T-helper 1 cell (primary cell): ENCODE measurements around the gene PBRM1.

Experiments used
- DNase-seq, 5 donors: peaks; one replicate each; pipeline ENCODE4 v3.0.0-alpha.2; 2012 to 2020

The PBRM1 gene

DNA sequence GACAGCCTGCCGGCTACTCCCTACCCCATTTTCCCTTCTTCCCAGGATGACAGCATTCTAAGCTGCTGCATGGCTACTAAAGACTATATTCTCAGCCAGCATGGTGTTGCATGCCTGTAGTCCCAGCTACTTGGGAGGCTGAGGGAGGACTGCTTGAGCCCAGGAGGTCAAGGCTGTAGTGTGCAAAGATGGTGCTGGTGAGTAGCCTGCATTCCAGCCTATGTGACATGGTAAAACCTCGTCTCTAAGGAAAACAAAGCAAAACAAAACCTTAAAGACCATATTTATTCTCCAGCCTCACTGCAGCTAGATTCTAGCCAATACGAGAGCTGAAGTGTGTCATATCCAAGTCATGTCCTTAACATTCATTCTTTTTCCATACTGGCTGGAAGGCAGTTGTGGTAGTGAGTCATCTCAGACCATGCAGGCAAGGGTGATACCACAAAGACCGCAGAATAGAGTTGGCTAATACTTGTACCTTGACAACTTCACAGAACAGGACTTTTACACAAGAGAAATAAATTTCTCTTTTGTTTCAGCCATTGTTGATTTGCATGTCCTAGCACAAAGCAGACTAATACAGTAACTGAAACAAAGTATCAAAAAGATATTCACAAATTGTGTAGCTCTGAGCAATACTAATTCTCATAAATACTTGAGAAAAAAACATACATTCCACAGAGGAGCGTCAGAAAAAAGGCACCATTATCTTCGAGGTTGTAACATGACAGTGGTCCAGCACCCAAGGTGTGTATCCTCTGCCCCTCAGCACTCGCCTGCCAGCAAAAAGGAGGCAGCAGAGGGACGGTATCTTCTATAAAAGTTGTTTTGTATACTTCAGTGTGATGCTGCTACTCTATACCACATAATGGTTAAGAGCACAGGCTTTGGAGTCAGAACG lies 14.8 kb downstream of the PBRM1 start:
- peak in 1 of 5 donors; percentile 83 for DNase-seq

DNA sequence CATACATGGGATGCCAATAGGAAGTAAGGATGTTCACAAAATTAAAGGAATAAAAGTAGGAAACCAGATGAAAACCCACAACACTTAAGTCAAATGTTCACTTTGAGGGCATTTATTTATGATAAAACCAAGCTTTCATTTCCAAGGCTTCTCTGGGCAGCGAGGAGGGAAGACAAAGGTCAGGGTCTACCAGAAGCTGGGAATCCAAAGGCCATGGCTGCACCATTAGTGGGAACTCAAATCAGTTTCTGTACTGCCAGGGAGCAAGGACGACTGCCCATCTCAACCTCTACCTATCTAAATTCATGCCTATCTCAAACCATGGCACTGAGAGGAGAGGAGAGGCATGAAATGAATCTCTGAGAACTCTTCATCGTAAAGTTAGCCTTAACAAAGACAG lies 22.6 kb downstream of the PBRM1 start:
- DNase-seq = no peak

DNA sequence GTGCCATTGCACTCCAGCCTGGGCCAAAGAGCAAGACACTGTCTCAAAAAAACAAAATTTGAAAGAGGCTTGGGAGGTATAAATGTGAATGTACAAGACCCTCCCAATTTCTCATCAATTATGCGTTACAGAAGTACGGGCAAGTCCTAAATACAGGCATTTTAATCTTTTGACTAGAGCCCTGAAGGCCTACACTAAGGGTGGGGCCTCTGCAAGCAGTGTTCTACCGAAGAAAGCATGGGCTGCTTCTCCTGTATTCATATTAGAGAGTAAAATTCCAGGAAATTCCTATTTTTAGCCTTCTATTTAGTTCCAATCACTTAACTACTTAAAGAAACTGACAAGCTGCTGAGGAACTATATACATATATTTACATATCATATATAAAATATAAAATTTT lies 25.7 kb downstream of the PBRM1 start:
- no peak for DNase-seq

DNA sequence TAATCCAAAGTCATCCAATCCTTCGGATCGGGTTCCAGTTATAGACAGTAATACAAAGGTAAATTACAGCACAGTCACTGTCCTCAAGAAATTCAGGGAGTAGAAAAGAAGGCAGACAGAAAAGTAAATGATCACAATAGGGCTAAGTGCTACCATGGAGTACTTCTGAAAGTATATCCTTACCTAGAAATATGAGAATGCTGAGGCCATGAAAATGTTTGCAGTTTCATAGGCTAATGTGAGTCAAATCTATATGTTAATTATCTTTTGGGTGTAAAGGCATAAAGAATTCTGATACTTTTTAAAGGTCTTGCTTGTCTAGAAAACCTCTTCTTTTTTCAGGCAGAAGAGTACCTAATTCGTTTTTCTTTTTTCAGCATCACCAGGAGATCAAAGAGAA lies 29.8 kb downstream of the PBRM1 start:
- DNase-seq = no peak

DNA sequence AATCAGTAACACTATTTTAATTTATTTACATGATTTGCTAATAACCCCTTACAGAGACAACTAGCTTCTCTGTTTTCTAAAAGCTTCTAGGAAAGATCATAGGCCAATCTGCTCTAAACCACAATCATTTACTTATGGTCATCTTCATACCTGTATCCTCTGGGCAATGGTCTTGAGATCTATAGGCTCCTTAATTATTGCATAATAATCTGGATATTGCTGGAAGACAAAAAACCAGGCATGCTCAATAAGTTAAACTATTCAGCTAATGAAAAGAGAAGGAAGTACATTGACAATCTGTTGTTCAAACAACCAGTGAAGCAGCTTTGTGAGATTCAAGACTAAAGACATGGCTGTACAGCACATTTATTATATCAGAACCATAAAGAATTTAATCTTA lies 34.1 kb downstream of the PBRM1 start:
- no peak for DNase-seq

DNA sequence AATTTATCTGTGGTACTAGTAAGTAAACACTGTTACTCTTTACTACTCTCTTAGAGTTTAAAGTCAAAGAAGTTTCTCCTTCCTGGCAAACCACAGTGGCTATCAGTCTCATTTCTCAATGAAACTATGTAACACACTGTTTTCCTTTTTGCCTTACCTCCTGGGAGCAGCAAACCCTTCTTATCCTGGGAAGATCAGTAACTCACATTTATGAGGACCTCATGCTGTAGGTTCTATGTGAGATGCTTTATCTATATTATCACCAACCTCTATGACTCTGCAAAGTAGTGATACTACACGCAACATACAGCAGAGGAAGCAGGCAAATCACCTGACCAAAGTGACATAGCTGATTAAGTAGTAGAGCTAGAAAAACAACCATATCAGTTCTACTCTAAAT lies 35.3 kb downstream of the PBRM1 start:
- no peak for DNase-seq

DNA sequence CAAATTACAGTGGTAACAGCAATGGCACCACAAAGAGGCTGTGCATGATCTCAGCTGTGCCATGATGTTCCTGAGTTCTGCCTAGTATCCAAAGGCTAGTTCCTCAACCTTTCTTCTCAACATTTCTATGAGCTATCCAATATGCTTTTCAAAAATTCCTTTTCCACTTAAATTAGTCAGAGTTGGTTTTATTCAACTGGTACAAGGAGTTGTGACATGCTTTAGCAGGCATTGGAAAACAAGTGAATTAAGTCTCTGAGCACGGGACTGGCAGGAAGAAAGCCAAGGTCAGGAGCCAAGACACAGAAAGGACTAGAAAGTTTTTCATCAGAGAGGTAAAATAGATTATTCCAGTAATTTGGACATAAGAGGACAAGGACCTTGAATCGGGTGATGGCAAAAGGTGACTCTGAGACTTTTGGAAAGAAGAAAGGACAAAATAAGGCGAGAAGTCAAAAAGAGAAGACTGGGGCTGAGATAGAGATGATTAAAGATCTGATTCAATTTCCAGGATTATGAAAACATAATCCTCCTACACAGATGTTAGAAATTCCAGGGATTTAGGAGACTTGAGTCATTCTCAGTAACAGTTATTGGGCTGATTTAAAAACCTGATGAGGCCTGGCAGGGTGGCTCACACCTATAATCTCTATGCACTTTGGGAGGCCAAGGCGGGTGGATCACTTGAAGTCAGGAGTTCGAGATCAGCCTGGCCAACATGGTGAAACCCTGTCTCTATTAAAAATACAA lies 36.1 kb downstream of the PBRM1 start:
- DNase-seq = no peak

DNA sequence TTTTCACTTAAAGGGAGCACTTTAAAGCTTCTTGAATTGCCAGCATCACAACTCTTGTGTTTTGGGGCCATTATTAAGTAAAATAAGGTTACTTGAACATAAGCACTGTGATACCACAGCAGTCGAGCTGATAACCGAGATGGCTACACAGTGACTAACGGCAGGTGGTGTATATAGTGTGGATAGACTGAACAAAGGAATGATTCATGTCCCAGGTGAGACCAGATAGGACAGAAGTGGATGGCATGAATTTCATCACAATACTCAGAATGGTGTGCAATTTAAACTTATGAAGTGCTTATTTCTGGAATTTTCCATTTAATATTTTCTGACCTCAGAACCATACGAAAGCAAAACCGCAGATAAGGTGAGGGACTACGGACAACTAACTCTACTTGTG lies 40.2 kb downstream of the PBRM1 start:
- no peak for DNase-seq

DNA sequence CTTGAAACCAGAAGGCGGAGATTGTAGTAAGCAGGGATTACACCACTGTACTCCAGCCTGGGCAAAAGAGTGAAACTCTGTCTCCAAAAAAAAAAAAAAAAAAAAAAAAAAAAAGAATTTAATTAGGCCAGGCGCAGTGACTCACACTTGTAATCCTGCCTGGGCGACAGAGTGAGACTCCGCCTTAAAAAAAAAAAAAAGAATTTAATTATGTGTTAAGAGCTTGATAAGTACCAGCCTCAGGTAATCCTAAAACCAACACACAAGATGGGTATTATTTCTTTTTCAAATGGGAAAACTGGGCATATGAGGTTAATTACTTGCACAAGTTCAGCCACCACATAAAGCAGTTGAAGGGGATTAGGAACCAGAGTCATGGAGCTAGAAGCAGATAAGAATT lies 49.0 kb downstream of the PBRM1 start:
- DNase-seq = no peak

DNA sequence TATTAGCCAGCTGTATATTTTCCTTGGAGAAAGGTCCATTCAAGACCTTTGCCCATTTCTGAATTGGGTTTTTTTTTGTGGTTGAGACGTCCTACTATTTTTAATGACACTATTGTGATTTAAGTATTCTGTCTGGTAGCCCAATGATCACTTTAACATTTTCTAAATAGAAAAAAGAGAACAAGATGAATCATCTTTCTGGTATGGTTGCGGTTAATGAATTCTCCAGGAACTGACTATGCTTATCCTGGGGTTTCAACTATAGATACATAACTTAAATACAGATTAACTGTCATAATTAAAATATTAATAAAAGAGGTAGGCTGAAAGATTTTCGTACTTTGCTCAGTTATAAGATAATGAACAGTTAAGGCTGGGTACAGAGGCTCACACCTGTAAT lies 51.9 kb downstream of the PBRM1 start:
- no peak for DNase-seq

DNA sequence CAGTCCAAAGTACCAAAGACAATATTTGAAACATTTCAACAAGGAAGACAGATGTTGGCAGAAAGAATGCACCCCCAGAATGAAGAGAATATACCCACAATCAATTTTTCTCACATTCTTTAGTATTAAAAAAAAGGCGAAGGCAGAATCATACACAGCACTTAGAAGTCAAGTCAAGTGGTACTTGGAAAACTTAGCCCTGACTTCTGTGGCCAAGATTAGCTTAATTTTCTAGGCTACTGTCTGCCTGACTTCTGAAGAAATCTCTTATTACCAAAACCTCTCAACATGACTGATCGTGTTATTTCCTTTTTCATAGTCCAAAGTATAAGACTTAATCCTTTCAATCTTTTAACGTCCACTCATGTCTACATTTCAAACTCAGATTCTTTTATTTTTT lies 60.7 kb downstream of the PBRM1 start:
- no peak for DNase-seq

DNA sequence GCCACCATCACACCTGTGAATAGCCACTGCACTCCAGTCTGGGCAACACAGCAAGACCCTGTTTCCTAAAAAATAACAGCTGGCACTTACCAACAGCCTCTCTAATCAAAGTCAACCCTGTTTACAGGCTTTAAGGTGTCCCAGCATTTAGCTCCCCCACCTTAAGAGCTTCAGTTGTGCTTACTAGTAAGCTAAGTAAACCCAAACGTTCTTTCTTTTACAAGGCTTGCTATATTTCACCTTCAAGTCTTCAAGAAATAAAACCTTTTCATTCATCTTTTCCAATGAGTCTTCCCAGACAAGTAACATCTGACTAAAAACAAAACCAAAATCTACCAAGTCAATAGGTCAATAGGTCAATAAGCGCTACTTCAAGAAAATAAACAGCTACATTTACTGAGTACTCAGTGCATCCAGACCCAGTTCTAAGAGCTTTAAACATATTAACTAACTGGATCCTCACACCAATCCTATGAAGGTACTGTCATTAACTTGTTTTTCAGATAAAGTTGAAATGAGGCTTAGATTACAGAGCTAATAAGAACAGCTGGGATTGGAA lies 62.4 kb downstream of the PBRM1 start:
- DNase-seq = no peak

DNA sequence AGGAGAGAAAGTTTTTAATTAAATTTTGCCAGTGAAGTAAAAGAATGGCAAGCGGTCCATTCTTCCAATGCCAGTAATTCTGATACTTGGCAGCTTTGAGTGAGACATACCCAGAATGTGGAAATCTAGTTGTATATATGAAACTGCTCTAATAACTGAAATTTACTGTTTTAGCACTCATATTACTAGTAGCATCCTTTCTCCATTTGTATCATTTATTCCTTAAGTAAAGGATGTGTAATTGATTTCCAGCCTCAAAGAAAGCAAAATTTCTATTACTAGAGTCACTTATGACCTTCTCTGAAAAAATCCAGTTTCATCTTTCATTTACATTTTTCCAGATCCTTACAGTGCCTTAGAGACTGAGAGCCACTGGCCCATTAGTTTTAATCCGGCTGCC lies 65.1 kb downstream of the PBRM1 start:
- DNase-seq = no peak

DNA sequence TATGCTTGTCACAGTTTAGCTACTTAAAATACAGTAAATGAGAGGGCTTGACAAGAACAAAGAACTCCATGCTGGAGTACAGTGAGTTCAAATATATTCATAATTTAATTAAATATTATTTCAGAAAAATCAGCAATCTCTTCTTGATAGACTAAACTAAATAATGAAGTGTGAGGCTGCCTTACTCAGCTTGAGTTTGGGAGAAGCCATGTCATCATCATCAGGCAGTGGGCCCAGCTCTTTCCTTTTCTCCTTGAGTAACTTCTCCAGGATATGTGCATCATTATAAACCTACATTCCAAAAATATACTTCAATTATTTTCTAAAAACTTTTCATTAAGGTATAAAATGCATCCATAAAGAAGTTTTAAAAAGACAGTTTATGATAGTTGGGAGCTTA lies 70.5 kb downstream of the PBRM1 start:
- no peak for DNase-seq

DNA sequence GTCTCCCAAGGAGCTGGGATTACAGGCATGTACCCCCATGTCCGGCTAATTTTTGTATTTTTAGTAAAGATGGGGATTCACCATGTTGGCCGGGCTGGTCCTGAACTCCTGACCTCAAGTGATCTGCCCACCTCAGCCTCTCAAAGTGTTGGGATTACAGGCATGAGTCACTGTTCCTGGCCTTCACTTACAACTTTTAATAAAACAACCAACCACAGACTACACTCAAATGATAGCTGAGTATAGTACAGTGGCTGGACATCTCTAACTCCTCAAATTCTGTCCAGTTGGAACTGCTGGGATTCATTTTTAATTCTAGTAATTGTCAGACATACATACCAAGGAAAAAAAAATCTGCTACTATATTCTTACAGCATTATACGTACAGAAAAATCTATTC lies 71.0 kb downstream of the PBRM1 start:
- no peak for DNase-seq

DNA sequence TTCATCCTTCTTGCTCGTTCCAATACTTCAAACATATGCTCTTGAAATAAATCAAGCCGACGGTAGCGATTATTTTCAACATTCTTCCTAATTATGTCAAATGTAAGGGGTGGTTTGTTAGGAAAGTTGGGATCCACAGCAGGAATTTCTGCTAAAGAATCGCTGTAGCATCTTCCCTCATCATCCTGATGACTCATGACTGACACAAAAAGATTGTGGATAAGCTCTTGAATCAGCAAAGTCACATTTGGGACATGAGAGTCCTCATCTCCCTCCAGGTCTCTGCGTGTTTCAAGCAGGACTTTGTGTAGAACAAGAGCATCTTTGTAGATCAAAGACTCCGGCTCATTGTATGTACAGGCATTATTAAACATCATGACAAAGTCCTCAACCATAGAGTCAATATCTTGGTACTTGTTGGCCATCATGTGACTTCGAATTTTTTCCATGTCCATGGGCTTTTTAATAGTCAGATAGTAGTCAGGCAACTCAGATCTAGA lies 76.3 kb downstream of the PBRM1 start:
- no peak for DNase-seq

DNA sequence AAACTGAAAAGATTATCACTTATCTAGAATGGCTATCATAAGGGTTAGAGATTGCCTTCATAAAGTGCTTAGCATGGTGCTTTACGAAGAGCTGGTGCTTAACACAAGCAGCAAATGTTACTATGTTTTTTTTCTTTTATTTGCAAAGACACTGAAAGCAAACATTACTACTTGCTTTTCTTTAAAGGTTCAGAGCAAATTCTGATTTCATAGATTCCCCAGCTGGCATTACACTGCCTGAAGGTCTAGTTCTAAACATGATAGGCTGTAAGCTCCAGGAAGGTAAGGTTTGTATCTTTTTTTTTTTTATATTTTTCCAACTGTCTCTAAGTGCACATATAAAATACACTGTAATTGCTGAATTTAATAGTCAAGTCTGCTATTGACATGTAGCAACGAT lies 77.4 kb downstream of the PBRM1 start:
- no peak for DNase-seq

DNA sequence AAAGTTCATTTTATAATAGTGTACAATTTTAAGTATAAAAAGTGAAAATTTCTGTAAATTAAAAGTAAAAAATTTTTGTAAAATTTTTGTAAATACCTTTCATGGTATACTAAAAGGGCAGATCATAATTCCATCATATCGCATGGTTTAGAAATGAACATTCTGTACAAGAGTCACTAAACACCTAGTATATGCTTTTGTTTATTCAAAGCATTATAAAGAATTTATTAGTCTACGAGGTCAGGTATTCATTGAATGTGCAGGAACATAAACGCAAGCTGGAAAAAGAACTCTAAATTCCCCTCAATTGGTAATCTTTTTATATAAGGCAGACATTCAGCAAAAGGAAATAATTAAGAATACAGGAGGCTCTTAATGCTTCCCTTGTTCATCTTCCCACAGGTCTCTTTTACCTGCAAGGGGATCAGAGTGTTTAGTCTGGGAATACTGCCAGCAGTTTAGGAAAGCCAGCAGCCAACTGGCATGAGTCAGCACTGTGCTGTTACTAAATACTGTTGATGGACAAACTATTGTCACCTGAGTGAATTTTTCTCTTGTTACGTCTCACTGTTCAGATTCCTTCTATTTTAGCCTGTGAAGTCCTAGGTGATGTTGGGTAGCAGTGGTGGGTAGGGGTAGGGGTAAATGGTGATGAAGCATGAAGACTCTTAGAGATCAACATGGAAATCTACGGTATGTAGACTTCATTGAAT lies 79.2 kb downstream of the PBRM1 start:
- no peak for DNase-seq

DNA sequence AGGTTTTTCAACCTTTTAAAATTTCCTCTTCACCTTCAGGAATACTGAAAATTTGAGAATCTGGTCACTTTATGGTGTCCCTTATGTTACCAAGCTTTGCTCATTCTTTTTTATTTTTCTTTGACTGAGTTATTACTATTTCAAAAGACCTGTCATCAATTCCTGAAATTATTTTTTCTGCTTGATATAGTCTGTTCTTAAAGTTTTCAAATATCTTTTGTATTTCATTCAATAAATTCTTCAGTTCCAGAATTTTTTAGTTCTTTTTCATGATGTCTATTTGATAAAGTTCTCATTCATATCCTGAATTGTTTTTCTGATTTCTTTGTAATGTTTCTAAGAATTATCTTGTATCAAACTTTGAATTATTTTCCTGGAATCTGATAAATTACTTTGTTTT lies 85.5 kb downstream of the PBRM1 start:
- no peak for DNase-seq

DNA sequence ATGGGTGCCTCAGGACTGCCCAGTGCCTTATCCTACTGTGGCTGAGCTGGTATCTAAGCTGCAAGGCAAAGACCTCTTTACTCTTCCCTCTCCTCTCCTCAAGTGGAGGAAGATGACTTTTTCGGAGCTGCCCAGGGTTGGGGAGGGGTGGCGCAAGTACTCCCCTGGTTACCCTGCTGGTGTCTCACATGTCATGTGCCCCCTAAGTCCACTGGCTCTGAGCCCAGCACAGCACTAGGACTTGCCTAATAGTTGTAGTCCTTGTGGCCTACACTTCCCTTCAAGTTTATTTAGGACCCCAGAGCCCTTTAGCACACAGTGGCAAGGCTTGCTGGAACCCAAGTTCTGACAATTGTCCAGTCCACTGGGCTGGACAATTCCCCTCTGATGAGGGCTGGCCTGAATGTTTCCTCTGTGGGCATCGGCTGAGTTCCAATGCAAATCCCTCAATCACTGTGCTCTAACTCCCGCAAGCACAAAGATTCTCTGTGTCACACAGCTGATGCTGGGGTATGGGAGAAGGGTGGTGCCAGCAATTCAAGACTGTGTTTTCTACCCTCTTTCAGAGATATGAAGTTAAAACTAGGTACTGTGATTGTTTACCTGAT lies 89.0 kb downstream of the PBRM1 start:
- DNase-seq = no peak

DNA sequence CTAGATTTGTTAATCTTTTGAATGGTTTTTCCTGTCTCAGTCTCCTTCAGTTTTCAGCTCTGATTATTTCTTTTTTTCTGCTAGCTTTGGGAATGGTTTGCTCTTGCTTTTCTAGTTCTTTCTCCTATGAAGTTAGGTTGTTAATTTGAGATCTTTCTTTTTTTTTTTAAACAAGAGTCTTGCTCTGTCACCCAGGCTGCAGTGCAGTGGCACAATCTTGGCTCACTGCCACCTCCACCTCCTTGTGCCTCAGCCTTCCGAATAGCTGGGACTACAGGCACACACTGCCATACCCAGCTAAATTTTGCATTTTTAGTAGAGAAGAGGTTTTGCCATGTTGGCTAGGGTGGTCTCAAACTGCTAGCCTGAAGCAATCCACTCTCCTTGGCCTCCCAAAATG lies 92.6 kb downstream of the PBRM1 start:
- no peak for DNase-seq

DNA sequence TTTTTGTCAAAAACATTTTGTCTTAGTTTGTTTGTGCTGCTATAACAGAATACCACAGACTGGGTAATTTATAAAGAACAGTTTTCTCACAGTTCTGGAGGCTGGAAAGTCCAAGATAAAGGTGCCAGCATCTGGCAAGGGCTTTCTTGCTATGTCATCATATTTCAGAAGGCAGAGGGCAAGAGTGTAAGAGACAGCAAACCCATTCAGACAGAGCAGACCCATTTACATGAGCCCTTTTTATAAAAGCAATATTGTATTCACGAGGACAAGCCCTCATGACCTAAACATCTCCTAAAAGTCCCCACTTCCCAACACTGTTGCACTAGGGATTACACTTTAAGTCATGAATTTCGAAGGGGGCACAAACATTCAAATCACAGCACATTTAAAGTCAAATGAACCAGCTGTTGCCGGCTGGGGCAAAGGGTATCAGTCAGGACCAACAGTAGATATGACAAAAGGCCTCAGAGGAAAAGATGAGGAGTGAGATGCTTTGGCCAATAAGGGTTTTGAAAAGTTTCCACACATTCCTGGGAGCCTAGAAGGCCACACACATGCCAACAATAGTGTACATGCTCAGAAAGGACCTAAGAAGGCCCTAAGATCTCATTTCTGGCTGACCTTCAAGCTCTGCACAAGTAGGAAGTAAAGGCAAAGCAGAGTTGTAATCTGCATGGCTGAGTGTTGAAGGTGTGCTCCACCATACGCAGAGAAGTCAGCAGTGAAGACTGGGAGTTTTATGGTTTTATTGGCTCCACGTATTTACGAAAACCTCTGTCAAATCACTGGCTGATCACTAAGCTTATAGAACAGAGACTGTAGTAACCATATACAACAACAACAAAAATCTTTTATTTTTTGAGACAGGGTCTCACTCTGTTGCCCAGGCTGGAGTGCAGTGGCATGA lies 111.4 kb downstream of the PBRM1 start:
- DNase-seq = no peak
